PFSK-1 (cell line): ENCODE results near the gene VEGFD.

ENCODE experiments used
- FOXP2 ChIP-seq: optimal IDR thresholded peaks from 2 replicates; pipeline ENCODE3; 2011; ENCODE audit warnings: borderline replicate concordance, control low read depth, inconsistent platforms; ENCODE audit not compliant: insufficient read depth; ENCODE audit errors: extremely low read length, extremely low read depth
- POLR2AphosphoS5 ChIP-seq: IDR thresholded peaks from 2 replicates; pipeline ENCODE4 v1.6.1; 2012; ENCODE audit warnings: low read depth, mild to moderate bottlenecking, control low read depth, low read length, moderate library complexity
- SIN3A ChIP-seq: IDR thresholded peaks from 2 replicates; pipeline ENCODE4 v1.6.1; 2012; ENCODE audit warnings: mild to moderate bottlenecking, low read length, moderate library complexity, borderline replicate concordance; ENCODE audit not compliant: insufficient read depth
- TAF1 ChIP-seq: IDR thresholded peaks from 2 replicates; pipeline ENCODE4 v1.6.1; 2012; ENCODE audit warnings: low read length, control low read depth, borderline replicate concordance; ENCODE audit not compliant: insufficient read depth
- TF ChIP-seq, protein P1 (sequence below), 2 experiments: IDR thresholded peaks; 2 replicates each; pipeline versions ENCODE4 v1.6.1 to v1.8.0; 2011 to 2012; ENCODE audit warnings: low read depth in 2 of 2, low read length in 2 of 2, control low read depth in 1 of 2, inconsistent platforms in 1 of 2, mild to moderate bottlenecking in 1 of 2, moderate library complexity in 1 of 2; ENCODE audit not compliant: insufficient read depth in 1 of 2

Gene VEGFD

GRCh38 chrX:15376956-15377355 is 7.3 kb downstream of the VEGFD start:
- no peak for TF ChIP-seq FOXP2
- no peak for TF ChIP-seq TAF1

GRCh38 chrX:15373976-15374375 is 10.2 kb downstream of the VEGFD start:
- no peak for TF ChIP-seq POLR2AphosphoS5
- TF ChIP-seq FOXP2, result no peak
- TF ChIP-seq TAF1, result no peak
- TF ChIP-seq, protein P1, sequence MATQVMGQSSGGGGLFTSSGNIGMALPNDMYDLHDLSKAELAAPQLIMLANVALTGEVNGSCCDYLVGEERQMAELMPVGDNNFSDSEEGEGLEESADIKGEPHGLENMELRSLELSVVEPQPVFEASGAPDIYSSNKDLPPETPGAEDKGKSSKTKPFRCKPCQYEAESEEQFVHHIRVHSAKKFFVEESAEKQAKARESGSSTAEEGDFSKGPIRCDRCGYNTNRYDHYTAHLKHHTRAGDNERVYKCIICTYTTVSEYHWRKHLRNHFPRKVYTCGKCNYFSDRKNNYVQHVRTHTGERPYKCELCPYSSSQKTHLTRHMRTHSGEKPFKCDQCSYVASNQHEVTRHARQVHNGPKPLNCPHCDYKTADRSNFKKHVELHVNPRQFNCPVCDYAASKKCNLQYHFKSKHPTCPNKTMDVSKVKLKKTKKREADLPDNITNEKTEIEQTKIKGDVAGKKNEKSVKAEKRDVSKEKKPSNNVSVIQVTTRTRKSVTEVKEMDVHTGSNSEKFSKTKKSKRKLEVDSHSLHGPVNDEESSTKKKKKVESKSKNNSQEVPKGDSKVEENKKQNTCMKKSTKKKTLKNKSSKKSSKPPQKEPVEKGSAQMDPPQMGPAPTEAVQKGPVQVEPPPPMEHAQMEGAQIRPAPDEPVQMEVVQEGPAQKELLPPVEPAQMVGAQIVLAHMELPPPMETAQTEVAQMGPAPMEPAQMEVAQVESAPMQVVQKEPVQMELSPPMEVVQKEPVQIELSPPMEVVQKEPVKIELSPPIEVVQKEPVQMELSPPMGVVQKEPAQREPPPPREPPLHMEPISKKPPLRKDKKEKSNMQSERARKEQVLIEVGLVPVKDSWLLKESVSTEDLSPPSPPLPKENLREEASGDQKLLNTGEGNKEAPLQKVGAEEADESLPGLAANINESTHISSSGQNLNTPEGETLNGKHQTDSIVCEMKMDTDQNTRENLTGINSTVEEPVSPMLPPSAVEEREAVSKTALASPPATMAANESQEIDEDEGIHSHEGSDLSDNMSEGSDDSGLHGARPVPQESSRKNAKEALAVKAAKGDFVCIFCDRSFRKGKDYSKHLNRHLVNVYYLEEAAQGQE (IDR thresholded peaks at IDR 0.05; ENCODE audit: insufficient read depth in 1 of 2, low read depth in 2 of 2, low read length in 2 of 2), result no peak
- TF ChIP-seq SIN3A, result no peak

DNA sequence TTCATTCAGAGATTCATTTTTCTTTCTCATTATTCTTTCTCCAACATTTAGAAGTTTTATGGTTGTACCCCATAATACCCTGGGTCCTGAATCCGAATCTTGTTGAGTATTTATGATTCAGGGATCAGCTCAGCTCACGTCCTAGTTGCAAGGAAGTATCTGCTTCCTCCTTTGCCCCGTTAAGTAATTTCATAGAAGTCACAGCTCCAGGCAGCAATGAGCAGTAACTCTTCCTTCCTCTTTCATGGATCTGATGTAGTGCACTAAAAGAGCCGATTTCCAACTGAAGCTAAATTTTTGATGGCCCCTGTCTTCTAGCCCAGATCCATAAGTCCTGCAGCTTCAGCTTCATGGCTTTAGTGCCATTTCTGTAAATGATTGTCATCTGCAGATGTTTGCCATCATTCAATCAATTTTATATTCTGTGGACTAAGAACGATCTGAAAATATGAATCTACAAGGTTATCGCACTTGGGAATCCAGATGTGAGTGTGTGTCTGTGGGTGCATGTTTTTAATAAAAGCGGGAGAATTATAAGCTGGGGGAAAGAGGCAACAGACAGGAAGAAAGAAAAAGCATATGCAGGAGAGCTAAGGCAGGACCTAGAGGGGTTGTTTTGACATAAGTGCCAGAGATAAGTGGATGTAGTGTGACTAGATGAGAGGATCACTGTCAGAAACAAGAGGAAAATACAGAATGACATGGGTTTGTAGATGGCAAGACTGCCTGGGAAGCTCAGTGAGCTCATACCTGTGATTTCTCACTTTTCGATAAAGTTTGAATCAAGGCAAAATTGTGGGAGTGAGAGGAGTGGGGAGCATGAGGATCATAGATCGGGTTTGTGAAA is 17.5 kb downstream of the VEGFD start:
- TF ChIP-seq SIN3A, result no peak
- TF ChIP-seq TAF1, result no peak
- no peak for TF ChIP-seq FOXP2
- no peak for TF ChIP-seq POLR2AphosphoS5
- TF ChIP-seq, protein P1 (IDR thresholded peaks at IDR 0.05; ENCODE audit: insufficient read depth in 1 of 2, low read depth in 2 of 2, low read length in 2 of 2), result no peak

- TF ChIP-seq POLR2AphosphoS5 (no peak), SIN3A (no peak)
- TF ChIP-seq, protein P1 (IDR thresholded peaks at IDR 0.05; ENCODE audit: insufficient read depth in 1 of 2, low read depth in 2 of 2, low read length in 2 of 2), result no peak
Observed at GRCh38 chrX:15359701-15360100, 24.5 kb downstream of the VEGFD start.

DNA sequence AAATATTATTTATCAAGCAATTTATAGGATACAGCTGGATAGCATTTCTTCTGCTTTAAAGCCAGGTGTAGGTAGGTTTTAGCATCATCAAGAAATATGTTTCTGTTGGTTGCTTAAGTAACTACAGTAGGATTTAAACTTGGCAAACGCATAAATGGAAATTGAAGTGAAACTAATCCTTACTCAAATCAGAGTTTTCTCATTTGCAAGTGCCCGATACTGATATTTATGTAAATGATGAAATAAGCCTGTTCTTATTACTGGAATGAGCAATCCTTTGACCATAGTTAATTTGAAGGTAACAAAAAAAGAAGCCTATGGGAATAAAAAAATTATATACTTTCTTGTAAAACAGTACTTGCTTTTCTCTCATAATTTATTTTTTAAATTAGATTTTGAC is 25.7 kb downstream of the VEGFD start:
- TF ChIP-seq SIN3A (no peak), FOXP2 (no peak), TAF1 (no peak), POLR2AphosphoS5 (no peak)
- TF ChIP-seq, protein P1 (IDR thresholded peaks at IDR 0.05; ENCODE audit: insufficient read depth in 1 of 2, low read depth in 2 of 2, low read length in 2 of 2), result no peak
